ENCODE results near the gene PINLYP. TPM values are rescaled to one million over a fixed set of nuclear protein-coding genes. Genes with fewer than 3 reads are reported as not detected.
"Not testable (repeated sequence)": the region's sequence is repeated elsewhere in the genome, so short reads cannot be mapped to it uniquely, and the experiment has no call there.

The PINLYP gene
- polyA plus RNA-seq, 4 donors: 17.4 to 19.4 (median 18.7) TPM

GRCh38 chr19:43598445-43599240 lies 23.0 kb downstream of the PINLYP start:
- DNase-seq (ENCODE audit: low read depth in 4 of 4, low spot score in 3 of 4): no peak

- no peak for DNase-seq (ENCODE audit: low read depth in 4 of 4, low spot score in 3 of 4)
These were observed 24.2 kb downstream of the PINLYP start for GRCh38 chr19:43599635-43600295.

GRCh38 chr19:43600326-43600725 lies 24.7 kb downstream of the PINLYP start:
- DNase-seq (ENCODE audit: low read depth in 4 of 4, low spot score in 3 of 4): not testable (repeated sequence)

- no peak for DNase-seq (ENCODE audit: low read depth in 4 of 4, low spot score in 3 of 4)
These were observed 30.4 kb downstream of the PINLYP start for GRCh38 chr19:43605875-43606568.

- no peak for DNase-seq (ENCODE audit: low read depth in 4 of 4, low spot score in 3 of 4)
These were observed 31.1 kb downstream of the PINLYP start for GRCh38 chr19:43606569-43607229.

- DNase-seq (ENCODE audit: low read depth in 4 of 4, low spot score in 3 of 4): no peak
These were observed 31.9 kb downstream of the PINLYP start for GRCh38 chr19:43607238-43608205.

GRCh38 chr19:43609872-43610271 lies 34.3 kb downstream of the PINLYP start:
- no peak for DNase-seq (ENCODE audit: low read depth in 4 of 4, low spot score in 3 of 4)

GRCh38 chr19:43610493-43610892 lies 34.9 kb downstream of the PINLYP start:
- DNase-seq (ENCODE audit: low read depth in 4 of 4, low spot score in 3 of 4): no peak

- no peak for DNase-seq (ENCODE audit: low read depth in 4 of 4, low spot score in 3 of 4)
These were observed 36.2 kb downstream of the PINLYP start, which contains the start of gene SRRM5 for GRCh38 chr19:43611788-43612187. TSS of gene SRRM5 (plus strand) at chr19:43612088. CDS start at chr19:43612122, 34 bp downstream.

- no peak for DNase-seq (ENCODE audit: low read depth in 4 of 4, low spot score in 3 of 4)
These were observed 36.8 kb downstream of the PINLYP start for GRCh38 chr19:43612374-43612773.

- DNase-seq (ENCODE audit: low read depth in 4 of 4, low spot score in 3 of 4): no peak
These were observed 40.7 kb downstream of the PINLYP start for GRCh38 chr19:43616306-43616705.

GRCh38 chr19:43616954-43617353 lies 41.4 kb downstream of the PINLYP start:
- DNase-seq (ENCODE audit: low read depth in 4 of 4, low spot score in 3 of 4): no peak

GRCh38 chr19:43618921-43619261 lies 43.3 kb downstream of the PINLYP start:
- DNase-seq (ENCODE audit: low read depth in 4 of 4, low spot score in 3 of 4): no peak

- DNase-seq (ENCODE audit: low read depth in 4 of 4, low spot score in 3 of 4): peak; percentile 78 to 83 (median 81)
These were observed 43.9 kb downstream of the PINLYP start, which contains the start of gene ZNF428 for GRCh38 chr19:43619262-43620060. TSS of gene ZNF428 (minus strand) at chr19:43619629. CDS start at chr19:43614304, 5,325 bp downstream.

GRCh38 chr19:43620061-43621001 lies 44.7 kb downstream of the PINLYP start:
- DNase-seq (ENCODE audit: low read depth in 4 of 4, low spot score in 3 of 4): no peak

GRCh38 chr19:43622070-43622469 lies 46.5 kb downstream of the PINLYP start:
- DNase-seq (ENCODE audit: low read depth in 4 of 4, low spot score in 3 of 4): no peak

- no peak for DNase-seq (ENCODE audit: low read depth in 4 of 4, low spot score in 3 of 4)
These were observed 47.4 kb downstream of the PINLYP start for GRCh38 chr19:43622956-43623355.
